ENCODE results near the gene RNF167.
A peak's percentile ranks its signal among the peaks of the same experiment; 100 is the strongest.

The RNF167 gene

DNA sequence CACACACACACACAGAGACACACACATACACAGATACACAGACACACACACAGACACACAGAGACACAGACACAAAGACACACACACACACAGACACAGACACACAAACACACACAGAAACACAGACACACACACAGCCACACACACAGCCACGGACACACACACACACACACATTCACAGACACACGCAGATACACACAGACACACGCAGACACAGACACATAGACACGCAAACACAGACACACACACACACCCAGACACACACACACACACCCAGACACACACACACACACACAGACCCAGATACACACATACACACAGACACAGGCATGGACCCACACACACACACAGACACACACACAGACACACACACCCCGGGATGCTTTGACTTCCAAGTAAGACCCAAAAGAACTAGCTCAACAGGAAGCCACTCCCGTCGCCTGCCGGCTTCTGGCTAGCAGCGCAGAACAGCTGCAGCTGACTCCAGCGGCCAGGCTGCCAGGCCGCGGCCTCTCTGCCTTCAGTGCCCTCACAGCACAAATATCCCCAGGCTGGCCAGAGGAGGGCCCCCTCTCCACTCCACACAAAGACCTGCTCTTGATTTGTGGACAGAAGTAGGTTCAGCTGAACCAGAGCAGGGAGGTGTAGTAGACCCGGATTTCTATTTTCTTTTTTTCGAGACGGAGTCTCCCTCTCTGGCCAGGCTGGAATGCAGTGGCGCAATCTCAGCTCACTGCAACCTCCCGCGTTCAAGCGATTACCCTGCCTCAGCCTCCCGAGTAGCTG, 31.2 kb upstream of the RNF167 start:
- TF ChIP-seq CTCF (IDR thresholded peaks at IDR 0.05), result peak; percentile 80

DNA sequence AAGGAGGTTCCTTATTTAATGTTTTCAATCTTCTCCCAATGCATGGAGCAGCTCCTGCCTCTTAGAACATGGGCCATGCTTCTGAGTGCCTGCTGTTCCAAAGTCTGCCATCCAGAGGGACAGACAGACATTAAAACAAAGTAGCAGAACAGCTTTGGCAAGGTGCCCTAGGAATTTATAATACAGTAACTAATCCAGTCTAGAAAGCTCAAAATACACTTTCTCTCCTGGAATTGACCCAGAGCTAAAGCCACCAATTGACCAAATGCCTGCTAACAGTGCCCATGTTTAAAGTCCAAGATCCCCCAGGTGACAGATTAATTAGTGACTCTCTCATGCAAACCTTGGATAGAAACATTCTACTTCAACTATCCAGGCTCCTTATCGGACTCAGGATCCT, 26.1 kb upstream of the RNF167 start:
- TF ChIP-seq CTCF (IDR thresholded peaks at IDR 0.05), result no peak

DNA sequence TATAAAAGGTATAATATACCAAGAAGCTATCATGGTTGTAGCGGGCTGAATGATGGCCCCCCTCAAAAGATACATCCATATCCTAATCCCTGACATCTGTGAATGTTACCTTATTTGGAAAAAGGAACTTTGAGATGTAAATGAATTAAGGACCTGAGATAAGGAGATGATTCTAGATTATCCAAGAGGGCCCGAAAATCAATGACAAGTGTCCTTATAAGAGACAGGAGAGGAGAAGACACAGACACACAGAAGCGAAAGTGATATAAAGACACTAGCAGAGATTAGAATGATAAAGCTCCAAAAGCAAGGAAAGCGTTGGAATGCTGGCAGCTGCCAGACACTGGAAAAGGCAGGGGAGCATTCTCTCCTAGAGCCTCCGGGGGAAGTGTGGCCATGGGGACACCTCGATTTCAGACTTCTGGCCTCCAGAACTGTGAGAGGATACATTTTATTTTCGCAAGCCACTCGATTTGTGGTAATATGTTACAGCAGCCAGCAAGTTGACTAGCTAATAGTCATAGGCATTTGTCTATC, 20.5 kb upstream of the RNF167 start:
- no peak for TF ChIP-seq CTCF (IDR thresholded peaks at IDR 0.05)

- no peak for TF ChIP-seq CTCF (IDR thresholded peaks at IDR 0.05)
Measured at GRCh38 chr17:4920351-4921048, 19.6 kb upstream of the RNF167 start.

GRCh38 chr17:4921320-4921719, 18.7 kb upstream of the RNF167 start:
- no peak for TF ChIP-seq CTCF (IDR thresholded peaks at IDR 0.05)

GRCh38 chr17:4928881-4929280, 11.2 kb upstream of the RNF167 start:
- TF ChIP-seq CTCF (IDR thresholded peaks at IDR 0.05), result no peak

DNA sequence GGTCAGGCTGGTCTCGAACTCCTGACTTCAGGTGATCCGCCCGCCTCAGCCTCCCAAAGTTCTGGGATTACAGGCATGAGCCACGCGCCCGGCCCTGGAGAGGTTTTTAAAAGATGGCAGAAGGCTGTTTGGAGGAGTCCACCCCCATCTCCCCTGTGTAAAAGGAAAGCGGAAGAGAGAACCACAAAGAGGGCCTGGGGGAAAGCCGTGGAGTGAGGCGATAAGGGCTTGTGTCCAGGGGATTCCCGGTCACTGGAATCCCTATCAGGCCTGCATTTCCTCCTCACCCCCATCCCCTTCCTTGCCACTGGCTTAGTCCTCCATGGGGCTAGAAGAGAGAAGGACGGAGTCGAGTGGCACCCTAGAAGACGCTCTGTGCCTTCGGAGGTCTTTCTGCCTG, 8.1 kb upstream of the RNF167 start, which contains the start of gene GP1BA:
TSS of gene GP1BA (plus strand) at position 315 of the 400 bp plus-strand sequence. CDS start 328 bp downstream, outside the sequence.
- no peak for TF ChIP-seq CTCF (IDR thresholded peaks at IDR 0.05)

All from LNCAP (cell line).